GM12865 (cell line): ENCODE measurements around the gene SIAE.

Source experiments
- DNase-seq: peaks from one replicate; pipeline ENCODE4 v3.0.0; 2010; ENCODE audit warnings: low read depth
- H3K4me3 ChIP-seq: 2 replicates; pipeline ENCODE4 v1.5.1; 2011; ENCODE audit warnings: mild to moderate bottlenecking, low read depth, low read length, control low read depth
- TF ChIP-seq, protein P1 (sequence below): IDR thresholded peaks from 2 replicates; pipeline ENCODE4 v1.5.1; 2011; ENCODE audit warnings: low read length, control low read depth, low read depth, inconsistent platforms; ENCODE audit not compliant: insufficient read depth; ENCODE audit errors: missing control alignments

SIAE gene

DNA sequence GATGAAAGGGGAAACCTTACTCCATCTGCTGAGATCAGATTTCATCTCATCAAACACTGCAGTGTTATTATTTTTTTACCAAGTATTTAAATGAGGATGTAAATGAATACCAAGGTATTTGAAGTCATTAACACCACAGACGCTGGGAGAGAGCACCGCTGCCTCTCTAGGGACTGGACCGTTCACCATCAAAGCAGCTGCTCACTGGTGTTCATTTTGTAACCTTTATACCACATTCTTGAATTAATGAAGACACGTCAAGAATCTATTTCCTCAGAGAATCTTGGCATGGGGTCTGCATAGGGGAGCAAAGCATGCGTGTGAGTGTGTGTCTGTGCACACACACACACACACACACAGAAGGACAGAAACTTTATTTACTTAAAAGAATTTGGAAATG, 15.6 kb downstream of the SIAE start:
- TF ChIP-seq, protein P1, sequence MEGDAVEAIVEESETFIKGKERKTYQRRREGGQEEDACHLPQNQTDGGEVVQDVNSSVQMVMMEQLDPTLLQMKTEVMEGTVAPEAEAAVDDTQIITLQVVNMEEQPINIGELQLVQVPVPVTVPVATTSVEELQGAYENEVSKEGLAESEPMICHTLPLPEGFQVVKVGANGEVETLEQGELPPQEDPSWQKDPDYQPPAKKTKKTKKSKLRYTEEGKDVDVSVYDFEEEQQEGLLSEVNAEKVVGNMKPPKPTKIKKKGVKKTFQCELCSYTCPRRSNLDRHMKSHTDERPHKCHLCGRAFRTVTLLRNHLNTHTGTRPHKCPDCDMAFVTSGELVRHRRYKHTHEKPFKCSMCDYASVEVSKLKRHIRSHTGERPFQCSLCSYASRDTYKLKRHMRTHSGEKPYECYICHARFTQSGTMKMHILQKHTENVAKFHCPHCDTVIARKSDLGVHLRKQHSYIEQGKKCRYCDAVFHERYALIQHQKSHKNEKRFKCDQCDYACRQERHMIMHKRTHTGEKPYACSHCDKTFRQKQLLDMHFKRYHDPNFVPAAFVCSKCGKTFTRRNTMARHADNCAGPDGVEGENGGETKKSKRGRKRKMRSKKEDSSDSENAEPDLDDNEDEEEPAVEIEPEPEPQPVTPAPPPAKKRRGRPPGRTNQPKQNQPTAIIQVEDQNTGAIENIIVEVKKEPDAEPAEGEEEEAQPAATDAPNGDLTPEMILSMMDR, result no peak
- DNase-seq, result no peak
- H3K4me3 ChIP-seq, result no peak overlapping the region

GRCh38 chr11:124656774-124657630, 16.5 kb downstream of the SIAE start:
- H3K4me3 ChIP-seq, result no peak overlapping the region
- TF ChIP-seq, protein P1, result no peak
- DNase-seq, result no peak

DNA sequence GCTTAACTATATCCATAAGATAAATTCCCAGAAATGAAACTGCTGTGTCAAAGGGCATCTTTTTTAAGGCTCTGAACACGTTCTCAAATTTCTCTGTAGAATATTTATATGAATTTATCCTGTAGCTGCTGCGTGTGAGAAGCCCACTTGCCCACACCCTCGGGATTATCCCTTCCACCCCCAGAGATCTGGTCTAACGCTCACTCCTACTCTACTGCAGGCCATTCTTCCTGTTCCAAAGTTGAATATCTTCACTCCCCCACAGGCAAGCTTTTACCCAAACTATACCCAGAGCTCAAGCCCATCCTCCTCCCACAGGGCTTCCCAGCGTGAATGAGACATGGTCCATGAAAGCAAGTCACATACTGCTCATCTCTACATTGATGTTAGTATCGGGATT, 24.9 kb downstream of the SIAE start:
- H3K4me3 ChIP-seq, result no peak overlapping the region
- TF ChIP-seq, protein P1, result no peak
- no peak for DNase-seq

DNA sequence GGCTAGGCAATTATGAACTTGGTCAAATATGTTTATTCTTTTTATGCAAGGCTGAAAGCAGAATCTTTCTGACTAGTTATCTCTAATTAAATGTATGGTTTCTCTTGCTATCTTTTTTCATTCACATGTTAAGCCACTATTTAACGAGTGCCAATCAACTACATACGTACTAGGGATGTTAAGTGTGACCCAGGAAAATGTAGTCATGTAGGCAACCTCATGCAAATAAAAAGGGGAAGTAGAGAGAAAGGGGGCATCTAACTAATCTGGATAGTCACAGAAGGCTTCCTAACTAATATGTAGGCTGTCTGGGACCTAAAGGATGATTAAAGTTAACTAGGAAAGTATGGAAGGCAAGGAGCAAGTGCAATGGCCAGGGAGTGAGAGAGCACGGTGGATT, 27.4 kb downstream of the SIAE start:
- DNase-seq, result no peak
- no peak overlapping the region for H3K4me3 ChIP-seq
- TF ChIP-seq, protein P1, result no peak

DNA sequence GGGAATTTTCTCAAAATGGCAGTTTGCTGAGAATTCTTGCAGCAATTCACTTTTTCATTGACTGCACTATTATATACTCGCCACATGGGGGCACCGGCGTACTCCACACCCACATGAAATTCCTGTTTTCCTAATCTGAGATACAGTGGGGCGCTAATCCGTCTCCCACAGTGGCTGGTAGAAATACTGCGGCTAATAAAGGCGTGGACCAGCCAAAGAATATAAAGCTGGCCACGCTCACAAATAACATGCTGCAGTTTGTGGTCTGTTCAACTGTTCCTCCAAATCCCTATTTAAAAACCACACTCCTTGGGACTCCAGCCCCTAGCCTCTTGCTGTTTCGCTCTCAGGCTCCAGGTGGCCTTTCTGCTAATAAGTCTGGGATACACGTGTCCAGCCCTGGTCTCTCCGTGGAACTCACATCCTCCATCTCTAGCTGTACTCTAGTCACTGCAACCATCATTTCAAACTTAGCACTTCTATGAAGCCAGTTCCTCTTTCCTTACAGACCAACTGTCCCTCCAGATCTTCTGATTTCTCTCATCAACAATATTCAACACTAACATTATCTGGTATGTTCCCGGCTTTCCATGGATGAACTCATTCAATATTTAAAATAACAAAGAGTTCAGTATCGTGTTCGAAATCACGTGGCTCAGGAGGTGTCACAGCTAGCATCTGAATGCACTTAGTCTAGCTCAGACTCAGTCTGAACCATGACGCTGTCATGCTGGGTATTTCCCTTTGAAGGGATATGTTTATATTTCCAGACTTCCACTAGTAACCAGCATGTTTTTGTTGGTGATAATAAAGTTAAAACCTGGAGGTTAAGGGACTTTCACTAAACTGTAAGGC, 28.9 kb downstream of the SIAE start:
- TF ChIP-seq, protein P1, result peak; percentile 75
- peak; percentile 55 for DNase-seq
- H3K4me3 ChIP-seq, result no peak overlapping the region

- TF ChIP-seq, protein P1, result no peak
- no peak for DNase-seq
- H3K4me3 ChIP-seq, result no peak overlapping the region
Measured at GRCh38 chr11:124643605-124644425, 29.7 kb downstream of the SIAE start.
